H9 (cell line): Measurements from ENCODE around the gene SCN2B. TPM values are rescaled to one million over a fixed set of nuclear protein-coding genes. Genes with fewer than 3 reads are reported as not detected.

ENCODE experiments used
- DNase-seq: peaks from one replicate; pipeline ENCODE4 v3.0.0-alpha.2; 2017
- H2AFZ ChIP-seq: one replicate; pipeline ENCODE4 v1.6.1; 2013; ENCODE audit warnings: mild to moderate bottlenecking, low read length, control low read depth, moderate library complexity
- H2AK5ac ChIP-seq: 2 replicates; pipeline ENCODE4 v1.6.1; 2013; ENCODE audit warnings: low read length, control low read depth, mixed read lengths; ENCODE audit not compliant: insufficient read length
- H2BK120ac ChIP-seq: one replicate; pipeline ENCODE4 v1.6.1; 2013; ENCODE audit warnings: low read depth, mild to moderate bottlenecking, low read length, control low read depth, inconsistent platforms; ENCODE audit not compliant: poor library complexity, severe bottlenecking
- H2BK12ac ChIP-seq: 2 replicates; pipeline ENCODE4 v1.6.1; 2013; ENCODE audit warnings: low read length, control low read depth, mixed read lengths, low read depth; ENCODE audit not compliant: insufficient read length
- H2BK15ac ChIP-seq: 2 replicates; pipeline ENCODE4 v1.6.1; 2013; ENCODE audit warnings: low read depth, low read length, control low read depth
- H2BK20ac ChIP-seq: one replicate; pipeline ENCODE4 v1.6.1; 2013; ENCODE audit warnings: low read depth, mild to moderate bottlenecking, low read length, control low read depth, inconsistent platforms; ENCODE audit not compliant: poor library complexity, severe bottlenecking
- H2BK5ac ChIP-seq: 2 replicates; pipeline ENCODE4 v1.6.1; 2013; ENCODE audit warnings: low read length, control low read depth, mixed read lengths; ENCODE audit not compliant: insufficient read length
- H3K14ac ChIP-seq: 2 replicates; pipeline ENCODE4 v1.6.1; 2013; ENCODE audit warnings: low read length, control low read depth; ENCODE audit not compliant: insufficient read depth
- H3K18ac ChIP-seq: 2 replicates; pipeline ENCODE4 v1.6.1; 2013; ENCODE audit warnings: low read depth, mild to moderate bottlenecking, mixed read lengths, low read length, control low read depth; ENCODE audit not compliant: insufficient read length
- H3K23ac ChIP-seq: 2 replicates; pipeline ENCODE4 v1.6.1; 2013; ENCODE audit warnings: low read length, control low read depth, mixed read lengths, low read depth; ENCODE audit not compliant: insufficient read length
- H3K23me2 ChIP-seq: 2 replicates; pipeline ENCODE4 v1.6.1; 2013; ENCODE audit warnings: low read depth, mild to moderate bottlenecking, mixed read lengths, low read length, control low read depth; ENCODE audit not compliant: insufficient read length, poor library complexity, severe bottlenecking
- H3K27ac ChIP-seq: 2 replicates; pipeline ENCODE4 v1.5.1; 2013; ENCODE audit warnings: low read length, control low read depth, mixed read lengths, low read depth; ENCODE audit not compliant: insufficient read length
- H3K27me3 ChIP-seq: 2 replicates; pipeline ENCODE4 v1.6.1; 2013; ENCODE audit warnings: low read length, control low read depth, inconsistent platforms; ENCODE audit not compliant: insufficient read depth
- H3K4ac ChIP-seq: 2 replicates; pipeline ENCODE4 v1.6.1; 2013; ENCODE audit warnings: low read depth, mild to moderate bottlenecking, control low read depth, inconsistent platforms, low read length, moderate library complexity
- H3K4me1 ChIP-seq: 2 replicates; pipeline ENCODE4 v1.6.1; 2013; ENCODE audit warnings: low read length, control low read depth, inconsistent platforms; ENCODE audit not compliant: insufficient read depth
- H3K4me2 ChIP-seq: 2 replicates; pipeline ENCODE4 v1.6.1; 2013; ENCODE audit warnings: low read length, control low read depth, mixed read lengths; ENCODE audit not compliant: insufficient read length, insufficient read depth
- H3K56ac ChIP-seq: 2 replicates; pipeline ENCODE4 v1.6.1; 2013; ENCODE audit warnings: low read depth, mild to moderate bottlenecking, mixed read lengths, low read length, control low read depth; ENCODE audit not compliant: insufficient read length
- H3K79me1 ChIP-seq: 2 replicates; pipeline ENCODE4 v1.6.1; 2013; ENCODE audit warnings: low read depth, mild to moderate bottlenecking, moderate library complexity, low read length, control low read depth, inconsistent platforms; ENCODE audit not compliant: insufficient read depth, poor library complexity, severe bottlenecking
- H3K79me2 ChIP-seq: 2 replicates; pipeline ENCODE4 v1.6.1; 2013; ENCODE audit warnings: low read length, control low read depth, inconsistent platforms; ENCODE audit not compliant: insufficient read depth
- H3K9ac ChIP-seq: 2 replicates; pipeline ENCODE4 v1.6.1; 2013; ENCODE audit warnings: low read length, control low read depth, mixed read lengths; ENCODE audit not compliant: insufficient read length; ENCODE audit errors: extremely low read depth
- H3K9me3 ChIP-seq: one replicate; pipeline ENCODE4 v1.6.1; 2013; ENCODE audit warnings: low read depth, low read length, inconsistent platforms; ENCODE audit not compliant: control insufficient read depth
- H3T11ph ChIP-seq: one replicate; pipeline ENCODE4 v1.6.1; 2013; ENCODE audit warnings: mild to moderate bottlenecking, low read length, control low read depth, inconsistent platforms
- H4K20me1 ChIP-seq: one replicate; pipeline ENCODE4 v1.6.1; 2013; ENCODE audit not compliant: control insufficient read depth, insufficient read length, insufficient read depth
- H4K5ac ChIP-seq: 2 replicates; pipeline ENCODE4 v1.6.1; 2013; ENCODE audit warnings: low read depth, mild to moderate bottlenecking, mixed read lengths, low read length, control low read depth; ENCODE audit not compliant: insufficient read length
- H4K8ac ChIP-seq: replicated peaks from 2 replicates; pipeline ENCODE4 v1.6.1; 2013; ENCODE audit warnings: low read length, control low read depth, mixed read lengths, low read depth; ENCODE audit not compliant: insufficient read length
- H4K91ac ChIP-seq: 2 replicates; pipeline ENCODE4 v1.6.1; 2013; ENCODE audit warnings: low read depth, mild to moderate bottlenecking, moderate library complexity, mixed read lengths, low read length, control low read depth; ENCODE audit not compliant: insufficient read length
- H3K27ac Mint-ChIP-seq, 3 experiments: 2 replicates in 2 of 3; 3 replicates in 1 of 3; pipeline ENCODE4 v1.8.0; 2020 to 2021; ENCODE audit warnings: mixed read lengths in 3 of 3, mild to moderate bottlenecking in 1 of 3, moderate library complexity in 1 of 3
- H3K27me3 Mint-ChIP-seq: 2 replicates; pipeline ENCODE4 v1.8.0; 2021; ENCODE audit warnings: low read depth, mild to moderate bottlenecking, moderate library complexity, mixed read lengths
- H3K36me3 Mint-ChIP-seq, 3 experiments: 2 replicates in 2 of 3; 3 replicates in 1 of 3; pipeline ENCODE4 v1.8.0; 2020 to 2021; ENCODE audit warnings: low read depth in 3 of 3, mixed read lengths in 3 of 3; ENCODE audit not compliant: insufficient read depth in 1 of 3
- H3K4me1 Mint-ChIP-seq, 2 experiments: 2 replicates each; pipeline ENCODE4 v1.8.0; 2020; ENCODE audit warnings: mixed read lengths in 2 of 2
- H3K4me3 Mint-ChIP-seq, 2 experiments: 2 replicates in 1 of 2; 3 replicates in 1 of 2; pipeline ENCODE4 v1.8.0; 2020 to 2021; ENCODE audit warnings: mild to moderate bottlenecking in 2 of 2, mixed read lengths in 2 of 2, moderate library complexity in 1 of 2
- H3K9me3 Mint-ChIP-seq, 2 experiments: 2 replicates in 1 of 2; 3 replicates in 1 of 2; pipeline ENCODE4 v1.8.0; 2020; ENCODE audit warnings: mild to moderate bottlenecking in 2 of 2, mixed read lengths in 2 of 2, moderate library complexity in 1 of 2
- WGBS: extraction: QIAGEN DNeasy Blood & Tissue Kit; methylation state at CpG from one replicate; pipeline ENCODE4 v1.1.7; 2013; ENCODE audit warnings: missing lambda C conversion rate, low lambda C conversion rate, mixed read lengths; ENCODE audit not compliant: insufficient read length; ENCODE audit errors: extremely low coverage; 5-methylcytosine and 5-hydroxymethylcytosine counted together
- total RNA-seq: library from RNA; stranded (reverse); gene quantifications from 2 replicates; pipeline ENCODE4 v1.2.1, GENCODE V29; 2021
- TF ChIP-seq, protein P1 (sequence below): fragments of 200-600 bp; sonication (generic); conservative IDR thresholded peaks from 3 replicates; pipeline ENCODE4 v1.8.0; 2021; ENCODE audit warnings: antibody characterized with exemption, mild to moderate bottlenecking

SCN2B gene
- total RNA-seq, 1 experiment from 2014 or later = not detected

DNA sequence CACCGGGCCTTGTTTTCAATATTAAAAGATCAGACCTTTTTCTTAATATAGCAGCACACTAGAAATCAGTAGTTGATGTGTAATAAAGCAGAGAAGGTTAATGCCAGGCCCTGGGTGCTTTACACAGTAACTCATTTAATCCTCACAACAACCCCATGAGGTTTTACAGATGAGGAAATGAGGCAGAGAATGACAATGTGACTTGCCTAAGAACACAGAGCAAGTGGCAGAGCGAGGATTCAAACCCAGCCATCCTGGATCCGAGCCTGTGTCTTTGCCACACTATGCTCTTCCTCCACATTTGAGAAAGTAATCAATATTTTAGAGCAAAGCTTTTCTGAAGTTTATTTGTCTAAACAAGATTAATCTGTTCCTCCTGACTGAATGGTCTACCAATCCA lies 41.1 kb upstream of the SCN2B start:
- H3K4me1 Mint-ChIP-seq = peaks cover 21 to 22% of the 10 kb centered on the region in 2 experiments
- Histone ChIP-seq H3K14ac (no peak overlapping the region), H3K27ac (no peak overlapping the region), H3K79me2 (no peaks in the 10 kb centered on the region), H4K91ac (no peak overlapping the region), H2AFZ (no peak overlapping the region), H4K8ac (no peak overlapping the region), H3K4me2 (no peak overlapping the region), H3K27me3 (no peaks in the 10 kb centered on the region), H3K4me1 (peaks cover 11% of the 10 kb centered on the region; the same call in 1 of the 2 replicates), H3K79me1 (no peaks in the 10 kb centered on the region), H3K4ac (no peak overlapping the region), H3K23me2 (no peaks in the 10 kb centered on the region), H2BK5ac (no peak overlapping the region), H4K20me1 (no peaks in the 10 kb centered on the region), H2AK5ac (no peak overlapping the region), H3K9me3 (no peaks in the 10 kb centered on the region), H3K9ac (no peak overlapping the region), H3K56ac (no peak overlapping the region), H3T11ph (no peak overlapping the region), H4K5ac (no peak overlapping the region), H2BK15ac (no peak overlapping the region), H3K18ac (no peak overlapping the region), H2BK120ac (no peak overlapping the region), H2BK20ac (no peak overlapping the region), H2BK12ac (no peak overlapping the region), H3K23ac (no peak overlapping the region)
- peaks cover 16% of the 10 kb centered on the region for H3K27me3 Mint-ChIP-seq
- no CpG with 5 or more reads among the region's 3 CpGs for WGBS
- peaks cover 0 to 6% of the 10 kb centered on the region in 2 experiments; a peak in 3 of 5 replicates for H3K9me3 Mint-ChIP-seq
- TF ChIP-seq, protein P1, sequence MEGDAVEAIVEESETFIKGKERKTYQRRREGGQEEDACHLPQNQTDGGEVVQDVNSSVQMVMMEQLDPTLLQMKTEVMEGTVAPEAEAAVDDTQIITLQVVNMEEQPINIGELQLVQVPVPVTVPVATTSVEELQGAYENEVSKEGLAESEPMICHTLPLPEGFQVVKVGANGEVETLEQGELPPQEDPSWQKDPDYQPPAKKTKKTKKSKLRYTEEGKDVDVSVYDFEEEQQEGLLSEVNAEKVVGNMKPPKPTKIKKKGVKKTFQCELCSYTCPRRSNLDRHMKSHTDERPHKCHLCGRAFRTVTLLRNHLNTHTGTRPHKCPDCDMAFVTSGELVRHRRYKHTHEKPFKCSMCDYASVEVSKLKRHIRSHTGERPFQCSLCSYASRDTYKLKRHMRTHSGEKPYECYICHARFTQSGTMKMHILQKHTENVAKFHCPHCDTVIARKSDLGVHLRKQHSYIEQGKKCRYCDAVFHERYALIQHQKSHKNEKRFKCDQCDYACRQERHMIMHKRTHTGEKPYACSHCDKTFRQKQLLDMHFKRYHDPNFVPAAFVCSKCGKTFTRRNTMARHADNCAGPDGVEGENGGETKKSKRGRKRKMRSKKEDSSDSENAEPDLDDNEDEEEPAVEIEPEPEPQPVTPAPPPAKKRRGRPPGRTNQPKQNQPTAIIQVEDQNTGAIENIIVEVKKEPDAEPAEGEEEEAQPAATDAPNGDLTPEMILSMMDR = no peak
- peaks cover 0 to 6% (median 0%) of the 10 kb centered on the region in 3 experiments; a peak in 3 of 7 replicates for H3K36me3 Mint-ChIP-seq
- H3K27ac Mint-ChIP-seq = no peak overlapping the region
- H3K4me3 Mint-ChIP-seq = no peak overlapping the region
- DNase-seq = no peak
